Type B pancreatic cell (in vitro differentiated cells): Measurements from ENCODE around the gene RABGAP1L. TPM values are rescaled to one million over a fixed set of nuclear protein-coding genes. Genes with fewer than 3 reads are reported as not detected.
A peak's percentile ranks its signal among the peaks of the same experiment; 100 is the strongest.

Experiments used
- DNase-seq: peaks from one replicate; pipeline ENCODE4 v3.0.0; 2021; ENCODE audit warnings: mixed read lengths; ENCODE audit not compliant: unreplicated experiment; ENCODE audit errors: extremely low spot score
- H3K27ac Mint-ChIP-seq: 2 replicates; pipeline ENCODE4 v1.8.0; 2021; ENCODE audit warnings: mild to moderate bottlenecking, mixed read lengths
- H3K27me3 Mint-ChIP-seq: 2 replicates; pipeline ENCODE4 v1.8.0; 2021; ENCODE audit warnings: mixed read lengths
- H3K36me3 Mint-ChIP-seq: 2 replicates; pipeline ENCODE4 v1.8.0; 2021; ENCODE audit warnings: mixed read lengths
- H3K4me1 Mint-ChIP-seq: one replicate; pipeline ENCODE4 v1.8.0; 2021; ENCODE audit warnings: mixed read lengths; ENCODE audit not compliant: unreplicated experiment
- H3K4me3 Mint-ChIP-seq: 2 replicates; pipeline ENCODE4 v1.8.0; 2021; ENCODE audit warnings: mild to moderate bottlenecking, mixed read lengths
- H3K9me3 Mint-ChIP-seq: 2 replicates; pipeline ENCODE4 v1.8.0; 2021; ENCODE audit warnings: mixed read lengths
- total RNA-seq: library from RNA; stranded (reverse); gene quantifications from 2 replicates; pipeline ENCODE4 v1.2.1, GENCODE V29; 2021; ENCODE audit warnings: low replicate concordance
- TF ChIP-seq, protein P1 (sequence below): fragments of 200-600 bp; sonication (generic); conservative IDR thresholded peaks from 2 replicates; pipeline ENCODE4 v1.5.0; 2021; ENCODE audit warnings: antibody characterized with exemption, mild to moderate bottlenecking

Gene RABGAP1L
- total RNA-seq, 1 donor from 2014 or later: 35.6 TPM

DNA sequence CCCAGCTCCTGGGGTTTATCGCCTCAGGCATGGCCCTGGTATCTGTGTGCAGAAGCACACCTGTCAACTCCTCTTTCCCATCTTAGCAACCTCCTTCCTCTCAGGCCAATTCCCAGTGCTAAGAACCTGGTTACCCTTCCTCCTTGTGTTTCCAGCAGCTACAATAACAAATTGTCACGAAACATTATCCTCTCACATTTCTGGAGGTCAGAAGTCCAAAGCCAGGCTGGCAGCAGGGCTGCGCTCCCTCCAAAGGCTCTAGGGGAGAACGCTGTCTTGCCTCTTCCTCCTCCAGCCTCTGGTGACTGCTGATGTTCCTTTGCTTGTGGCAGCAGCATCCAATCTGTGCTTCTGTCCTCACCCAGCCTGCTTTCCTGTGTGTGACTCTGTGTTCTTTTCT lies 874.6 kb downstream of the RABGAP1L start:
- Mint-ChIP-seq H3K4me1 (peaks cover 17% of the 10 kb centered on the region), H3K4me3 (no peak overlapping the region), H3K27me3 (no peaks in the 10 kb centered on the region), H3K27ac (peak overlapping the region; percentile 30), H3K36me3 (no peaks in the 10 kb centered on the region), H3K9me3 (no peaks in the 10 kb centered on the region)
- TF ChIP-seq, protein P1, sequence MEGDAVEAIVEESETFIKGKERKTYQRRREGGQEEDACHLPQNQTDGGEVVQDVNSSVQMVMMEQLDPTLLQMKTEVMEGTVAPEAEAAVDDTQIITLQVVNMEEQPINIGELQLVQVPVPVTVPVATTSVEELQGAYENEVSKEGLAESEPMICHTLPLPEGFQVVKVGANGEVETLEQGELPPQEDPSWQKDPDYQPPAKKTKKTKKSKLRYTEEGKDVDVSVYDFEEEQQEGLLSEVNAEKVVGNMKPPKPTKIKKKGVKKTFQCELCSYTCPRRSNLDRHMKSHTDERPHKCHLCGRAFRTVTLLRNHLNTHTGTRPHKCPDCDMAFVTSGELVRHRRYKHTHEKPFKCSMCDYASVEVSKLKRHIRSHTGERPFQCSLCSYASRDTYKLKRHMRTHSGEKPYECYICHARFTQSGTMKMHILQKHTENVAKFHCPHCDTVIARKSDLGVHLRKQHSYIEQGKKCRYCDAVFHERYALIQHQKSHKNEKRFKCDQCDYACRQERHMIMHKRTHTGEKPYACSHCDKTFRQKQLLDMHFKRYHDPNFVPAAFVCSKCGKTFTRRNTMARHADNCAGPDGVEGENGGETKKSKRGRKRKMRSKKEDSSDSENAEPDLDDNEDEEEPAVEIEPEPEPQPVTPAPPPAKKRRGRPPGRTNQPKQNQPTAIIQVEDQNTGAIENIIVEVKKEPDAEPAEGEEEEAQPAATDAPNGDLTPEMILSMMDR: no peak
- DNase-seq: no peak

DNA sequence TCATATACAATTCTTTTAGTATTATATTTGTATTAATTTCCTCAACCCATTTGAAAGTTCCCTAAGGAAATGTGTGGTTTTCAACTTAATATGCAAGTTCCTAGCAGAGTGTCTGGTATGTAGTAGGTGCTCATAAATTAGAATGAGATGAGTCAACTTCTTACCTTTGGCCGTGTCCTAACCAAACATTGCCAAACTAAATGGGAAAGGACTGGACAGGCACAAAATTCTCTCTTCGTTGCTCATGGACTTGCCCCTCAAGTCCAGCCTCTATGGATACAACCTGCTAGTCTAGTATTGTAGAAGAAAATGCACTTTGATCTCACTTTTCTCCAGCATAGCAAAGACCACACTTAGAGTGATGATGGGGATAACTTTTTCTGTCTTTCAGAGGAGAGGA lies 875.5 kb downstream of the RABGAP1L start:
- Mint-ChIP-seq H3K27me3 (no peaks in the 10 kb centered on the region), H3K4me3 (no peak overlapping the region), H3K9me3 (no peaks in the 10 kb centered on the region), H3K36me3 (no peaks in the 10 kb centered on the region), H3K27ac (no peak overlapping the region), H3K4me1 (peaks cover 11% of the 10 kb centered on the region)
- DNase-seq: no peak
- TF ChIP-seq, protein P1: no peak

DNA sequence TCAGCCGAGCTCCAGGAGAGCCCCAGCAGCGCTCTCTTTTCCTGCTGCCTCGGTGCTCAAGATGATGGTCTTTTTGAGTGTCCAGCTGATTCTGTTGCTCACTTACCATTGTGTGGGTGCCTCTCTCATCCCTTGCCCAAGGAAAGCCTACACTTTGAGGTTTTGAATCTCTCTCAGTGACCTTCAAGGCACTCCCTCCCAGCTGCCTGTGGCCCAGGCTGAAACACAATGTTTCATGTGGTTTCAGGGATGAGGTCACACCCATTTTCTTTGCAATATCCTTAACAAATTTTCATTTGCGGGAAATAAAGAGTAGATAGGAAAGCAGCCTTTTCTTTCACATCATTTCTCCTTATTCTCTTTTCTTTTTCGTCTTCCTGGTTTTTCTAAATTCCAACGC lies 876.5 kb downstream of the RABGAP1L start:
- Mint-ChIP-seq H3K9me3 (no peaks in the 10 kb centered on the region), H3K27ac (no peak overlapping the region), H3K4me3 (no peak overlapping the region), H3K4me1 (peaks cover 11% of the 10 kb centered on the region), H3K36me3 (no peaks in the 10 kb centered on the region), H3K27me3 (no peaks in the 10 kb centered on the region)
- TF ChIP-seq, protein P1: no peak
- DNase-seq: no peak

- Mint-ChIP-seq H3K4me3 (no peak overlapping the region), H3K36me3 (no peaks in the 10 kb centered on the region), H3K9me3 (no peaks in the 10 kb centered on the region), H3K27me3 (no peaks in the 10 kb centered on the region), H3K4me1 (peaks cover 11% of the 10 kb centered on the region), H3K27ac (no peak overlapping the region)
- DNase-seq: no peak
- TF ChIP-seq, protein P1: no peak
These were observed 877.2 kb downstream of the RABGAP1L start for GRCh38 chr1:175036476-175036875.

GRCh38 chr1:175037416-175037815 lies 878.1 kb downstream of the RABGAP1L start:
- Mint-ChIP-seq H3K27me3 (no peaks in the 10 kb centered on the region), H3K4me1 (peaks cover 11% of the 10 kb centered on the region), H3K27ac (no peak overlapping the region), H3K36me3 (no peaks in the 10 kb centered on the region), H3K9me3 (no peaks in the 10 kb centered on the region), H3K4me3 (no peak overlapping the region)
- TF ChIP-seq, protein P1: no peak
- DNase-seq: no peak

GRCh38 chr1:175040324-175040879 lies 881.1 kb downstream of the RABGAP1L start:
- DNase-seq: no peak
- Mint-ChIP-seq H3K4me3 (no peak overlapping the region), H3K4me1 (no peaks in the 10 kb centered on the region), H3K9me3 (no peaks in the 10 kb centered on the region), H3K27ac (no peak overlapping the region), H3K36me3 (no peaks in the 10 kb centered on the region), H3K27me3 (no peaks in the 10 kb centered on the region)
- TF ChIP-seq, protein P1: no peak
